Measurements from ENCODE around the gene GLB1L3.

DNA sequence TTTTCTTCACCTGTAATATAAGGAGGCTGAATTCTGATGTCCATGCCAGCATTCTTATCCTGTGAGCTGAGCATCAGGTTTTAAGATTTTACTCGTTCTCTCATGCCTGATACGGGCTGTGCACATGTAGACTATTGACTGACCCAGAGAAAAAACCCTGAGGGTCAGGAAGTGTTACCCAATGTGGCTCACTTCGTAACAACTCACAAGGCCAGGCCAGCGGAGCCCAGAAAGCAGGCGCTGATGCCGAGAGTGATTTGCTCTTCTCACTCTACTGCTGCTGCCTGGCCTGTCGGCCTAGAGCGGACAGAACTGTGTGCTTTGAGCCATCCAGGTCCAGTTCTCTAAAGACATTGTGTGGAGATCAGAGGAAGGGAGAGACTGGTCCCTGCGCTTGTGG is 33.8 kb upstream of the GLB1L3 start:
- TF ChIP-seq POLR2A (IDR thresholded peaks at IDR 0.05) (no peak), CTCF (IDR thresholded peaks at IDR 0.05) (no peak)
